Stimulated activated CD8-positive, alpha-beta memory T cell treated with anti-CD3 and anti-CD28 coated beads, Interleukin-15, amount 100 ng/mL, for 24 hours (primary cell): ENCODE data around the gene RNGTT.
"Not testable (repeated sequence)": the region's sequence is repeated elsewhere in the genome, so short reads cannot be mapped to it uniquely, and the experiment has no call there.

Source experiments
- DNase-seq: peaks from one replicate; pipeline ENCODE4 v3.0.0-alpha.2; 2020; ENCODE audit warnings: low read depth

The RNGTT gene

GRCh38 chr6:88864359-88865054 is 98.9 kb downstream of the RNGTT start:
- DNase-seq, result no peak

- no peak for DNase-seq
These were observed 103.1 kb downstream of the RNGTT start for GRCh38 chr6:88860310-88860709.

- no peak for DNase-seq
These were observed 105.0 kb downstream of the RNGTT start for GRCh38 chr6:88858455-88858854.

GRCh38 chr6:88856566-88856965 is 106.9 kb downstream of the RNGTT start:
- DNase-seq, result no peak

GRCh38 chr6:88855541-88856147 is 107.8 kb downstream of the RNGTT start:
- no peak for DNase-seq

- DNase-seq, result no peak
These were observed 110.6 kb downstream of the RNGTT start for GRCh38 chr6:88852775-88853174.

- DNase-seq, result no peak
These were observed 111.4 kb downstream of the RNGTT start for GRCh38 chr6:88852000-88852399.

GRCh38 chr6:88848870-88849269 is 114.5 kb downstream of the RNGTT start:
- no peak for DNase-seq

GRCh38 chr6:88843040-88843439 is 120.4 kb downstream of the RNGTT start:
- DNase-seq, result no peak

GRCh38 chr6:88842320-88842719 is 121.1 kb downstream of the RNGTT start:
- no peak for DNase-seq

GRCh38 chr6:88840796-88841539 is 122.5 kb downstream of the RNGTT start:
- DNase-seq, result no peak

GRCh38 chr6:88840289-88840688 is 123.1 kb downstream of the RNGTT start:
- no peak for DNase-seq

- DNase-seq, result no peak
These were observed 124.1 kb downstream of the RNGTT start for GRCh38 chr6:88839280-88839679.

GRCh38 chr6:88835210-88835609 is 128.2 kb downstream of the RNGTT start:
- DNase-seq, result no peak

- not testable (repeated sequence) for DNase-seq
These were observed 130.3 kb downstream of the RNGTT start for GRCh38 chr6:88833071-88833470.

GRCh38 chr6:88827599-88827998 is 135.8 kb downstream of the RNGTT start:
- not testable (repeated sequence) for DNase-seq

GRCh38 chr6:88825856-88826255 is 137.6 kb downstream of the RNGTT start:
- DNase-seq, result no peak

GRCh38 chr6:88823998-88824397 is 139.4 kb downstream of the RNGTT start:
- DNase-seq, result no peak

- DNase-seq, result no peak
These were observed 147.9 kb downstream of the RNGTT start for GRCh38 chr6:88815491-88815890.

- no peak for DNase-seq
These were observed 148.5 kb downstream of the RNGTT start for GRCh38 chr6:88814909-88815308.

- DNase-seq, result no peak
These were observed 150.4 kb downstream of the RNGTT start for GRCh38 chr6:88813045-88813444.

- DNase-seq, result no peak
These were observed 152.7 kb downstream of the RNGTT start for GRCh38 chr6:88810701-88811100.

- DNase-seq, result no peak
These were observed 153.3 kb downstream of the RNGTT start for GRCh38 chr6:88810089-88810488.
